Esophagus squamous epithelium (tissue), 4 donors: ENCODE measurements around the gene MAN2C1.

Experiments used
- POLR2A ChIP-seq, 4 donors: fragments of 450-650 bp; IDR thresholded peaks; one replicate each; pipeline ENCODE4 v1.6.1; 2017; ENCODE audit warnings: antibody characterized with exemption in 4 of 4, mild to moderate bottlenecking in 4 of 4, moderate library complexity in 3 of 4
- TF ChIP-seq, protein P1 (sequence below), 6 experiments: fragments of 450-650 bp in 4 of 6; fragments of 200-600 bp in 2 of 6; sonication (generic) in 2 of 6; IDR thresholded peaks; one replicate each; pipeline ENCODE4 v1.5.1; 2016 to 2019; ENCODE audit warnings: antibody characterized with exemption in 6 of 6, mild to moderate bottlenecking in 4 of 6, moderate library complexity in 4 of 6

- TF ChIP-seq, protein P1, sequence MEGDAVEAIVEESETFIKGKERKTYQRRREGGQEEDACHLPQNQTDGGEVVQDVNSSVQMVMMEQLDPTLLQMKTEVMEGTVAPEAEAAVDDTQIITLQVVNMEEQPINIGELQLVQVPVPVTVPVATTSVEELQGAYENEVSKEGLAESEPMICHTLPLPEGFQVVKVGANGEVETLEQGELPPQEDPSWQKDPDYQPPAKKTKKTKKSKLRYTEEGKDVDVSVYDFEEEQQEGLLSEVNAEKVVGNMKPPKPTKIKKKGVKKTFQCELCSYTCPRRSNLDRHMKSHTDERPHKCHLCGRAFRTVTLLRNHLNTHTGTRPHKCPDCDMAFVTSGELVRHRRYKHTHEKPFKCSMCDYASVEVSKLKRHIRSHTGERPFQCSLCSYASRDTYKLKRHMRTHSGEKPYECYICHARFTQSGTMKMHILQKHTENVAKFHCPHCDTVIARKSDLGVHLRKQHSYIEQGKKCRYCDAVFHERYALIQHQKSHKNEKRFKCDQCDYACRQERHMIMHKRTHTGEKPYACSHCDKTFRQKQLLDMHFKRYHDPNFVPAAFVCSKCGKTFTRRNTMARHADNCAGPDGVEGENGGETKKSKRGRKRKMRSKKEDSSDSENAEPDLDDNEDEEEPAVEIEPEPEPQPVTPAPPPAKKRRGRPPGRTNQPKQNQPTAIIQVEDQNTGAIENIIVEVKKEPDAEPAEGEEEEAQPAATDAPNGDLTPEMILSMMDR (IDR thresholded peaks at IDR 0.05) = no peak
- no peak for TF ChIP-seq POLR2A (IDR thresholded peaks at IDR 0.05)
These were observed 6.9 kb downstream of the MAN2C1 start for GRCh38 chr15:75361361-75361988.
